ENCODE measurements around the gene KDM4B. TPM values are rescaled to one million over a fixed set of nuclear protein-coding genes. Genes with fewer than 3 reads are reported as not detected.
"Not testable (repeated sequence)": the region's sequence is repeated elsewhere in the genome, so short reads cannot be mapped to it uniquely, and the experiment has no call there.

The KDM4B gene
- total and polyA plus RNA-seq, 2 of the 8 experiments (the other 6 are each of a cell fraction or from before 2014, with no cell fraction given) = 12.0 to 31.9 TPM

GRCh38 chr19:4938461-4938860, 30.5 kb upstream of the KDM4B start:
- H3K4ac ChIP-seq (replicated peaks; ENCODE audit: insufficient read length, low read depth, low read length); FAIRE-seq; H3K79me2 ChIP-seq (ENCODE audit: control insufficient read depth in 1 of 2, insufficient read depth in 2 of 2, low read length in 2 of 2); H3K27me3 ChIP-seq (replicated peaks in 1 of 4; ENCODE audit: control insufficient read depth in 3 of 4, extremely low read depth in 1 of 4, insufficient read depth in 3 of 4, low read length in 3 of 4); H3K79me1 ChIP-seq (ENCODE audit: low read depth, low read length); H2BK12ac ChIP-seq (ENCODE audit: low read depth, low read length); H3K4me3 ChIP-seq (ENCODE audit: extremely low read depth in 1 of 4, insufficient read depth in 2 of 4, low read depth in 3 of 4, low read length in 4 of 4); H2AK5ac ChIP-seq (ENCODE audit: low read depth, low read length); H4K5ac ChIP-seq (ENCODE audit: insufficient read length, low read depth, low read length); H3K23ac ChIP-seq (ENCODE audit: insufficient read length); H3K14ac ChIP-seq (ENCODE audit: insufficient read length); H3K18ac ChIP-seq (ENCODE audit: extremely low read depth, low read length); DNase-seq (ENCODE audit: low read depth in 1 of 2, low spot score in 2 of 2); H3K27ac ChIP-seq (ENCODE audit: low read depth, low read length); H4K91ac ChIP-seq (replicated peaks; ENCODE audit: insufficient read length, low read length); H3K4me2 ChIP-seq (ENCODE audit: insufficient read depth in 1 of 2, low read depth in 2 of 2, low read length in 2 of 2); H3K9me3 ChIP-seq (ENCODE audit: insufficient read depth in 2 of 2, low read depth in 1 of 2, low read length in 1 of 2); H3K56ac ChIP-seq (replicated peaks; ENCODE audit: insufficient read length, low read depth, low read length); H3K23me2 ChIP-seq (ENCODE audit: low read depth, low read length); H3K9ac ChIP-seq (replicated peaks in 1 of 4; ENCODE audit: extremely low read depth in 1 of 4, low read depth in 3 of 4, low read length in 3 of 4); H4K8ac ChIP-seq (ENCODE audit: extremely low read depth, insufficient read depth, low read length); H2BK20ac ChIP-seq (ENCODE audit: low read length); H2BK120ac ChIP-seq (replicated peaks; ENCODE audit: low read depth, low read length); H3K4me1 ChIP-seq (replicated peaks in 1 of 4; ENCODE audit: control insufficient read depth in 3 of 4, insufficient read depth in 4 of 4, low read length in 3 of 4); H2BK15ac ChIP-seq (ENCODE audit: low read length); H2BK5ac ChIP-seq (ENCODE audit: low read depth, low read length); H2AFZ ChIP-seq (ENCODE audit: low read length): not testable (repeated sequence)
- peaks cover 7 to 39% (median 14%) of the 10 kb centered on the region in 4 experiments; a peak in 5 of 8 replicates for H3K36me3 ChIP-seq (ENCODE audit: control insufficient read depth in 2 of 4, insufficient read depth in 4 of 4, low read length in 3 of 4)
- H4K20me1 ChIP-seq (replicated peaks in 1 of 2; ENCODE audit: control insufficient read depth in 1 of 2, insufficient read depth in 2 of 2, low read length in 2 of 2) = peaks cover 2 to 10% of the 10 kb centered on the region in 2 experiments
- 93% methylated on average over 4 of the region's 4 CpGs; no CpG with 5 or more reads in 1 of the 2 experiments for WGBS, 2 experiments (ENCODE audit: extremely low coverage in 1 of 2, insufficient coverage in 1 of 2, insufficient read length in 1 of 2, insufficient replicate concordance in 2 of 2, low coverage in 1 of 2, low lambda C conversion rate in 2 of 2, missing lambda C conversion rate in 1 of 2)
- POLR2A ChIA-PET (ENCODE audit: partially characterized antibody) = interaction anchor here (0.6 to 0.7 kb wide), 2 partner anchors 26 to 59 kb away, joined by 3 read pairs; no protein-coding TSS in a partner anchor
- CTCF ChIA-PET (ENCODE audit: partially characterized antibody) = interaction anchor here (0.5 to 6.8 kb wide), 11 partner anchors 9 to 608 kb away, joined by 3 to 67 read pairs (median 3); partner anchors contain the start of gene PLIN3
